ENCODE results near the gene RFPL1. TPM values are rescaled to one million over a fixed set of nuclear protein-coding genes. Genes with fewer than 3 reads are reported as not detected.

RFPL1 gene
- total RNA-seq, 1 donor from 2014 or later, result not detected

GRCh38 chr22:29479417-29480261 is 41.3 kb downstream of the RFPL1 start, which contains the start of gene NEFH:
Gene NEFH, plus strand, starts transcription at chr22:29480218. Its CDS starts 45 bp downstream, at chr22:29480263.
- no peak for DNase-seq (ENCODE audit: low read depth, low spot score)
- Mint-ChIP-seq H3K9me3 (no peaks in the 10 kb centered on the region), H3K27me3 (ENCODE audit: low read depth) (peaks cover 77% of the 10 kb centered on the region), H3K4me3 (peak within 1 kb of the TSS; percentile 65), H3K27ac (ENCODE audit: unreplicated experiment) (no peak within 1 kb of the TSS), H3K4me1 (peaks cover 24% of the 10 kb centered on the region), H3K36me3 (ENCODE audit: low read depth) (no peaks in the 10 kb centered on the region)
- no peak for TF ChIP-seq CTCF (conservative IDR thresholded peaks at IDR 0.05)

GRCh38 chr22:29480262-29480511 is 41.8 kb downstream of the RFPL1 start:
- Mint-ChIP-seq H3K27ac (ENCODE audit: unreplicated experiment) (no peak overlapping the region), H3K27me3 (ENCODE audit: low read depth) (peaks cover 73% of the 10 kb centered on the region), H3K36me3 (ENCODE audit: low read depth) (no peaks in the 10 kb centered on the region), H3K9me3 (no peaks in the 10 kb centered on the region), H3K4me3 (no peak overlapping the region), H3K4me1 (peaks cover 24% of the 10 kb centered on the region)
- no peak for TF ChIP-seq CTCF (conservative IDR thresholded peaks at IDR 0.05)
- DNase-seq (ENCODE audit: low read depth, low spot score), result no peak

- Mint-ChIP-seq H3K27me3 (ENCODE audit: low read depth) (peaks cover 68% of the 10 kb centered on the region), H3K27ac (ENCODE audit: unreplicated experiment) (no peak overlapping the region), H3K4me1 (peaks cover 24% of the 10 kb centered on the region), H3K36me3 (ENCODE audit: low read depth) (no peaks in the 10 kb centered on the region), H3K4me3 (peak overlapping the region; percentile 72), H3K9me3 (no peaks in the 10 kb centered on the region)
- DNase-seq (ENCODE audit: low read depth, low spot score), result peak; percentile 20
- peak; percentile 21 for TF ChIP-seq CTCF (conservative IDR thresholded peaks at IDR 0.05)
Measured at GRCh38 chr22:29480512-29481264, 42.3 kb downstream of the RFPL1 start.

DNA sequence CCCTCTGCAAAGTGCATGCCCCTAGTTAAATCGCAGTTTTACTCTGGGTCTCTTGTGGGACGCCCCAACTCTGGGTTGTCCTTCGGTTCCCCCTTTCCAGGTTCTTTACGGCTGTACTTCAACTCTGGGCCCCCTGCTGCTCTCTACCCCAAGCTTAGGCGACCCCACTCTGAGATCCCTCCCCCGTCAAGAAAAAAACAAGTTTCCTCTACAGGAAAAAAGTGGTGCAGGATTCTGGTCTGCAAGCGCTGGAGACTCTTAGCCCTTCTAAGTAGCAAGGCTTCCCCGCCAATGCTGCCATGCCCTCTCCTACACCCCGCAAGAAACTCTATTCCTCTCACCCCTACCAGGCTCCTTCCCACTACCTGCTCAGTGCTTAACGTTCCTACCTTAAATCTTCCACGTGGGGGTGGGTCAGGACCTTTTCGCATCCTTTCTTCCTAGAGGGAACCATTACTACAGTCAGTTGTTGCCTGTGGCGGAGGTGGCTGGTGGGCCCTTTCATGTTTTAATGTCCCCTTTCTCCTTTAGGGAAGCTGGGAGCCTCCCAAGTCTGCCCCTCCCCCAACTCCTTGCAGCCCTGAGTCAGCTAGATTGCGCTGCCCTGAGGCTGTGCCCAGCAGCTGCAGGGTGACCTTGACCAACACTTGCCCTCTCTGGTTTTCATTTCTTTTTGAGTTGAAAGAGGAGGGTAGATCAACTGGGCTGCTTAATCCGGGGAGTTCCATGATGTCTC is 43.0 kb downstream of the RFPL1 start:
- no peak overlapping the region for H3K27ac Mint-ChIP-seq (ENCODE audit: unreplicated experiment)
- peak overlapping the region; percentile 72 for H3K4me3 Mint-ChIP-seq
- DNase-seq (ENCODE audit: low read depth, low spot score), result peak; percentile 28
- H3K27me3 Mint-ChIP-seq (ENCODE audit: low read depth), result peaks cover 61% of the 10 kb centered on the region
- no peak for TF ChIP-seq CTCF (conservative IDR thresholded peaks at IDR 0.05)
- H3K4me1 Mint-ChIP-seq, result peaks cover 24% of the 10 kb centered on the region
- H3K36me3 Mint-ChIP-seq (ENCODE audit: low read depth), result no peaks in the 10 kb centered on the region
- no peaks in the 10 kb centered on the region for H3K9me3 Mint-ChIP-seq

GRCh38 chr22:29482253-29482652 is 43.9 kb downstream of the RFPL1 start:
- peaks cover 53% of the 10 kb centered on the region for H3K27me3 Mint-ChIP-seq (ENCODE audit: low read depth)
- H3K9me3 Mint-ChIP-seq, result no peaks in the 10 kb centered on the region
- no peak for TF ChIP-seq CTCF (conservative IDR thresholded peaks at IDR 0.05)
- no peak for DNase-seq (ENCODE audit: low read depth, low spot score)
- no peak overlapping the region for H3K27ac Mint-ChIP-seq (ENCODE audit: unreplicated experiment)
- peaks cover 24% of the 10 kb centered on the region for H3K4me1 Mint-ChIP-seq
- H3K4me3 Mint-ChIP-seq, result no peak overlapping the region
- no peaks in the 10 kb centered on the region for H3K36me3 Mint-ChIP-seq (ENCODE audit: low read depth)
